K562 (cell line): Measurements from ENCODE around the gene SLC25A45. TPM values are rescaled to one million over a fixed set of nuclear protein-coding genes. Genes with fewer than 3 reads are reported as not detected.

Experiments
- CCAR2 ChIP-seq: fragments of 200-400 bp; formaldehyde crosslinking; IDR thresholded peaks from 2 replicates; pipeline ENCODE4 v1.6.1; 2017; ENCODE audit warnings: mild to moderate bottlenecking, low read depth, low read length
- CEBPB ChIP-seq: fragments of 450-650 bp; IDR thresholded peaks from 2 replicates; pipeline ENCODE4 v1.6.1; 2016; ENCODE audit warnings: missing genetic modification characterization, missing compliant biosample characterization
- CREB1 ChIP-seq, 2 experiments: sonication (generic) in 1 of 2; formaldehyde crosslinking in 1 of 2; IDR thresholded peaks; 2 replicates each; pipeline versions ENCODE4 v1.6.1 to v1.8.0; 2012 to 2022; ENCODE audit warnings: inconsistent platforms in 1 of 2, mild to moderate bottlenecking in 1 of 2, missing genetic modification reagents in 1 of 2, moderate library complexity in 1 of 2
- EP400 ChIP-seq: fragments of 450-650 bp; IDR thresholded peaks from 2 replicates; pipeline ENCODE4 v1.6.1; 2017; ENCODE audit warnings: antibody characterized with exemption, mild to moderate bottlenecking, moderate library complexity
- HNRNPUL1 ChIP-seq: fragments of 200-400 bp; formaldehyde crosslinking; IDR thresholded peaks from 2 replicates; pipeline ENCODE4 v1.6.1; 2017; ENCODE audit warnings: low read length
- KAT2B ChIP-seq: IDR thresholded peaks from one replicate; pipeline ENCODE4 v1.6.1; 2012; ENCODE audit warnings: low read depth, mild to moderate bottlenecking, control low read depth, inconsistent platforms, low read length, moderate library complexity
- LCOR ChIP-seq: sonication (generic); formaldehyde crosslinking; IDR thresholded peaks from 2 replicates; pipeline ENCODE4 v1.8.0; 2022; ENCODE audit warnings: mild to moderate bottlenecking, missing genetic modification reagents
- NFRKB ChIP-seq: fragments of 450-650 bp; IDR thresholded peaks from 2 replicates; pipeline ENCODE4 v1.6.1; 2016; ENCODE audit warnings: low read depth
- PCBP2 ChIP-seq: fragments of 200-400 bp; formaldehyde crosslinking; IDR thresholded peaks from 2 replicates; pipeline ENCODE4 v1.6.1; 2018; ENCODE audit warnings: low read length, low read depth, mild to moderate bottlenecking, moderate library complexity; ENCODE audit not compliant: poor library complexity, severe bottlenecking
- PML ChIP-seq: IDR thresholded peaks from 2 replicates; pipeline ENCODE4 v1.6.1; 2012; ENCODE audit warnings: low read length, inconsistent platforms
- POLR3G ChIP-seq: IDR thresholded peaks from 2 replicates; pipeline ENCODE4 v1.6.1; 2011; ENCODE audit not compliant: insufficient read length, insufficient replicate concordance; ENCODE audit errors: extremely low read depth
- SIN3A ChIP-seq, 2 experiments: fragments of 150-350 bp in 1 of 2; IDR thresholded peaks; 2 replicates each; pipeline ENCODE4 v1.6.1; 2011 to 2016; ENCODE audit warnings: borderline replicate concordance in 2 of 2, low read depth in 2 of 2, low read length in 2 of 2, mild to moderate bottlenecking in 2 of 2, moderate library complexity in 2 of 2; ENCODE audit not compliant: control insufficient read depth in 1 of 2
- ZC3H11A ChIP-seq: IDR thresholded peaks from 2 replicates; pipeline ENCODE4 v1.6.1; 2012; ENCODE audit warnings: low read depth, low read length, improper control_type of control experiment
- ZC3H8 ChIP-seq: fragments of 450-650 bp; IDR thresholded peaks from 2 replicates; pipeline ENCODE4 v1.6.1; 2017
- ZFP30 ChIP-seq: fragments of 250-450 bp; sonication (Bioruptor Pico); IDR thresholded peaks from 2 replicates; pipeline ENCODE4 v1.8.0; 2022; ENCODE audit warnings: moderate library complexity, mild to moderate bottlenecking, inconsistent platforms, borderline replicate concordance
- ZNF197 ChIP-seq: fragments of 200-800 bp; sonication (Bioruptor generic); IDR thresholded peaks from 2 replicates; pipeline ENCODE4 v1.6.1; 2016; ENCODE audit warnings: low read depth, missing genetic modification characterization, missing compliant biosample characterization
- ZNF589 ChIP-seq: fragments of 200-800 bp; sonication (Bioruptor generic); IDR thresholded peaks from 2 replicates; pipeline ENCODE4 v1.6.1; 2016; ENCODE audit warnings: low read depth, missing genetic modification characterization, missing compliant biosample characterization
- polyA plus RNA-seq, 8 experiments: library from polyadenylated mRNA; depleted of rRNA in 4 of 8; stranded (reverse) in 5 of 8; unstranded in 3 of 8; fragments of >200 nt; fragmentation: Nextera tagmentation in 2 of 8; fragmentation: Illumina TruSeq in 1 of 8; extraction: Ambion mirVana in 2 of 8; extraction: Trizol in 1 of 8; gene quantifications; 2 replicates each; pipeline versions ENCODE4 v1.2.1 to v1.2.3, GENCODE V29; 2011 to 2014; ENCODE audit warnings: inconsistent platforms in 1 of 8, missing spikeins in 1 of 8
- total RNA-seq, 7 experiments: library from RNA; depleted of rRNA in 6 of 7; stranded (reverse); fragments of >200 nt in 6 of 7; fragmentation: Illumina TruSeq in 2 of 7; extraction: Trizol in 2 of 7; gene quantifications; 2 replicates each; pipeline versions ENCODE4 v1.2.1 to v1.2.3, GENCODE V29; 2011 to 2021; ENCODE audit warnings: low replicate concordance in 1 of 7
- TF ChIP-seq, protein P1 (sequence below): fragments of 250-450 bp; sonication (Bioruptor Pico); IDR thresholded peaks from 2 replicates; pipeline ENCODE4 v1.4.0; 2020; ENCODE audit warnings: mild to moderate bottlenecking, moderate library complexity
- TF ChIP-seq, protein P2 (sequence below): fragments of 450-650 bp; IDR thresholded peaks from 2 replicates; pipeline ENCODE4 v1.6.1; 2016; ENCODE audit warnings: borderline replicate concordance
- TF ChIP-seq, protein P3 (sequence below): IDR thresholded peaks from 3 replicates; pipeline ENCODE4 v1.6.1; 2011; ENCODE audit warnings: borderline replicate concordance, mild to moderate bottlenecking; ENCODE audit not compliant: insufficient read length, insufficient read depth
- TF ChIP-seq, protein P4 (sequence below): fragments of 250-450 bp; sonication (Bioruptor Pico); IDR thresholded peaks from 2 replicates; pipeline ENCODE4 v1.9.0; 2021; ENCODE audit warnings: mild to moderate bottlenecking, inconsistent platforms

The SLC25A45 gene
- total and polyA plus RNA-seq, 9 of the 15 experiments (the other 6 are each of a cell fraction or from before 2014, with no cell fraction given), result 0.15 to 2.3 (median 0.68) TPM

DNA sequence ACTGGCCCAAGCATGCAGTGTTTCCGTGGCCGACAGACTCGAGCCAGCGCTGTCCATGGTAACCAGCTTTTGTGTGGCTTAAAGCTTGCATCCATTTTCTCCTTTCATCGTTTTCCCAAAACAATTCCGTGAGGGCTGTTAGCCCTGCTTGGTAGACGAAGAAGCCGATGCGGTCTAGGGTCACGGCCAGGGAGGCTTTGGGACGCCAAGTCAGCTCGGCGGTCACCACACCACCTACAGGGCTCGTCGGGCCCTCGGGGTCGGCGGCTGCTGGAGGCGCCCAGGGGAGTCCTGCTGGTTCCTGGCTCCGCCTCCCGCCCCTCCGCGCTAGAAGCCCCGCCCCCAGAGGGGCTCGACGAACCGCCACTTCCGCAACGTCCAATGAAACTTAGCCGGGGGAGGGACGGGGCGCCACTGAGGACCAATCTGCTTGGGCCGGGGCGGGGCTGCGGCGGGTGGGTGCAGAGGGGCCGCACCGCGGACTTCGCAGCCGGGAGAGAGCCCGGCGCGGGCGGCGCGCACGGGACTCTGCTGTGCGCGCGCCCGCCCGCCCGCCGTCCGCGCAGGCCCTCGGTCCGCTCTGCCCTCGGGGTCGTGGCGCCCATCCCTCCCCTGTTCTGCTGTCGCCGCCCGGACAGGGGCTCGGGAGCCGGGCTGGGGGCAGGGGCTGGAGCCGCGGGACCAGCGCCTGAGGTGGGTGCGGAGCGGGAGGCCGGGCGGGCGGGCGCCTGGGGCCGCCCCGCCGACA, 28.0 kb downstream of the SLC25A45 start, which contains the start of gene TIGD3 (continued):
- peak; percentile 27 to 54; a peak in 1 of 4 replicates for TF ChIP-seq SIN3A (IDR thresholded peaks at IDR 0.05; ENCODE audit: borderline replicate concordance in 2 of 2, control insufficient read depth in 1 of 2, low read depth in 2 of 2, low read length in 2 of 2)
- TF ChIP-seq, protein P1, sequence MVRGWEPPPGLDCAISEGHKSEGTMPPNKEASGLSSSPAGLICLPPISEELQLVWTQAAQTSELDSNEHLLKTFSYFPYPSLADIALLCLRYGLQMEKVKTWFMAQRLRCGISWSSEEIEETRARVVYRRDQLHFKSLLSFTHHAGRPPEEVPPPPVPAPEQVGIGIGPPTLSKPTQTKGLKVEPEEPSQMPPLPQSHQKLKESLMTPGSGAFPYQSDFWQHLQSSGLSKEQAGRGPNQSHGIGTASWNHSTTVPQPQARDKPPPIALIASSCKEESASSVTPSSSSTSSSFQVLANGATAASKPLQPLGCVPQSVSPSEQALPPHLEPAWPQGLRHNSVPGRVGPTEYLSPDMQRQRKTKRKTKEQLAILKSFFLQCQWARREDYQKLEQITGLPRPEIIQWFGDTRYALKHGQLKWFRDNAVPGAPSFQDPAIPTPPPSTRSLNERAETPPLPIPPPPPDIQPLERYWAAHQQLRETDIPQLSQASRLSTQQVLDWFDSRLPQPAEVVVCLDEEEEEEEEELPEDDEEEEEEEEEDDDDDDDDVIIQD (CRISPR knock-in tag), result no peak
- TF ChIP-seq POLR3G, result no peak
- TF ChIP-seq ZC3H8, result no peak
- no peak for TF ChIP-seq ZC3H11A
- no peak for TF ChIP-seq ZNF197 (CRISPR knock-in tag)
- TF ChIP-seq CREB1 (IDR thresholded peaks at IDR 0.05), result no peak; the same call in 1 of the 2 replicates
- TF ChIP-seq CREB1 (CRISPR knock-in tag; IDR thresholded peaks at IDR 0.05), result peak; percentile 48; the same call in 1 of the 2 replicates
- TF ChIP-seq NFRKB, result no peak
- TF ChIP-seq, protein P2, sequence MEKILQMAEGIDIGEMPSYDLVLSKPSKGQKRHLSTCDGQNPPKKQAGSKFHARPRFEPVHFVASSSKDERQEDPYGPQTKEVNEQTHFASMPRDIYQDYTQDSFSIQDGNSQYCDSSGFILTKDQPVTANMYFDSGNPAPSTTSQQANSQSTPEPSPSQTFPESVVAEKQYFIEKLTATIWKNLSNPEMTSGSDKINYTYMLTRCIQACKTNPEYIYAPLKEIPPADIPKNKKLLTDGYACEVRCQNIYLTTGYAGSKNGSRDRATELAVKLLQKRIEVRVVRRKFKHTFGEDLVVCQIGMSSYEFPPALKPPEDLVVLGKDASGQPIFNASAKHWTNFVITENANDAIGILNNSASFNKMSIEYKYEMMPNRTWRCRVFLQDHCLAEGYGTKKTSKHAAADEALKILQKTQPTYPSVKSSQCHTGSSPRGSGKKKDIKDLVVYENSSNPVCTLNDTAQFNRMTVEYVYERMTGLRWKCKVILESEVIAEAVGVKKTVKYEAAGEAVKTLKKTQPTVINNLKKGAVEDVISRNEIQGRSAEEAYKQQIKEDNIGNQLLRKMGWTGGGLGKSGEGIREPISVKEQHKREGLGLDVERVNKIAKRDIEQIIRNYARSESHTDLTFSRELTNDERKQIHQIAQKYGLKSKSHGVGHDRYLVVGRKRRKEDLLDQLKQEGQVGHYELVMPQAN, result peak; percentile 69; the same call in 1 of the 2 replicates
- no peak for TF ChIP-seq LCOR
- TF ChIP-seq CCAR2, result no peak
- TF ChIP-seq KAT2B, result no peak
- TF ChIP-seq ZFP30 (CRISPR knock-in tag), result no peak
- no peak for TF ChIP-seq CEBPB (tag)
- TF ChIP-seq EP400, result no peak
- TF ChIP-seq PCBP2, result no peak
- no peak for TF ChIP-seq PML
- TF ChIP-seq, protein P3, sequence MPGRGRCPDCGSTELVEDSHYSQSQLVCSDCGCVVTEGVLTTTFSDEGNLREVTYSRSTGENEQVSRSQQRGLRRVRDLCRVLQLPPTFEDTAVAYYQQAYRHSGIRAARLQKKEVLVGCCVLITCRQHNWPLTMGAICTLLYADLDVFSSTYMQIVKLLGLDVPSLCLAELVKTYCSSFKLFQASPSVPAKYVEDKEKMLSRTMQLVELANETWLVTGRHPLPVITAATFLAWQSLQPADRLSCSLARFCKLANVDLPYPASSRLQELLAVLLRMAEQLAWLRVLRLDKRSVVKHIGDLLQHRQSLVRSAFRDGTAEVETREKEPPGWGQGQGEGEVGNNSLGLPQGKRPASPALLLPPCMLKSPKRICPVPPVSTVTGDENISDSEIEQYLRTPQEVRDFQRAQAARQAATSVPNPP, result no peak
- no peak for TF ChIP-seq HNRNPUL1
- TF ChIP-seq, protein P4, sequence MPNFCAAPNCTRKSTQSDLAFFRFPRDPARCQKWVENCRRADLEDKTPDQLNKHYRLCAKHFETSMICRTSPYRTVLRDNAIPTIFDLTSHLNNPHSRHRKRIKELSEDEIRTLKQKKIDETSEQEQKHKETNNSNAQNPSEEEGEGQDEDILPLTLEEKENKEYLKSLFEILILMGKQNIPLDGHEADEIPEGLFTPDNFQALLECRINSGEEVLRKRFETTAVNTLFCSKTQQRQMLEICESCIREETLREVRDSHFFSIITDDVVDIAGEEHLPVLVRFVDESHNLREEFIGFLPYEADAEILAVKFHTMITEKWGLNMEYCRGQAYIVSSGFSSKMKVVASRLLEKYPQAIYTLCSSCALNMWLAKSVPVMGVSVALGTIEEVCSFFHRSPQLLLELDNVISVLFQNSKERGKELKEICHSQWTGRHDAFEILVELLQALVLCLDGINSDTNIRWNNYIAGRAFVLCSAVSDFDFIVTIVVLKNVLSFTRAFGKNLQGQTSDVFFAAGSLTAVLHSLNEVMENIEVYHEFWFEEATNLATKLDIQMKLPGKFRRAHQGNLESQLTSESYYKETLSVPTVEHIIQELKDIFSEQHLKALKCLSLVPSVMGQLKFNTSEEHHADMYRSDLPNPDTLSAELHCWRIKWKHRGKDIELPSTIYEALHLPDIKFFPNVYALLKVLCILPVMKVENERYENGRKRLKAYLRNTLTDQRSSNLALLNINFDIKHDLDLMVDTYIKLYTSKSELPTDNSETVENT (CRISPR knock-in tag), result 0 out of 2 replicates have a peak, but pooled peaks have one; percentile 12
- TF ChIP-seq ZNF589, result no peak
